GM12874 (cell line): ENCODE data around the gene PLA2G4D.

Source experiments
- CTCF ChIP-seq: IDR thresholded peaks from 2 replicates; pipeline ENCODE4 v1.5.1; 2011; ENCODE audit warnings: low read depth, mild to moderate bottlenecking, control low read depth, low read length, moderate library complexity; ENCODE audit not compliant: insufficient read depth

Gene PLA2G4D

GRCh38 chr15:42083605-42083908, 10.8 kb downstream of the PLA2G4D start:
- no peak for TF ChIP-seq CTCF

GRCh38 chr15:42082823-42083604, 11.3 kb downstream of the PLA2G4D start:
- no peak for TF ChIP-seq CTCF

GRCh38 chr15:42082141-42082540, 12.2 kb downstream of the PLA2G4D start:
- no peak for TF ChIP-seq CTCF

GRCh38 chr15:42080919-42081830, 13.2 kb downstream of the PLA2G4D start:
- TF ChIP-seq CTCF, result no peak

DNA sequence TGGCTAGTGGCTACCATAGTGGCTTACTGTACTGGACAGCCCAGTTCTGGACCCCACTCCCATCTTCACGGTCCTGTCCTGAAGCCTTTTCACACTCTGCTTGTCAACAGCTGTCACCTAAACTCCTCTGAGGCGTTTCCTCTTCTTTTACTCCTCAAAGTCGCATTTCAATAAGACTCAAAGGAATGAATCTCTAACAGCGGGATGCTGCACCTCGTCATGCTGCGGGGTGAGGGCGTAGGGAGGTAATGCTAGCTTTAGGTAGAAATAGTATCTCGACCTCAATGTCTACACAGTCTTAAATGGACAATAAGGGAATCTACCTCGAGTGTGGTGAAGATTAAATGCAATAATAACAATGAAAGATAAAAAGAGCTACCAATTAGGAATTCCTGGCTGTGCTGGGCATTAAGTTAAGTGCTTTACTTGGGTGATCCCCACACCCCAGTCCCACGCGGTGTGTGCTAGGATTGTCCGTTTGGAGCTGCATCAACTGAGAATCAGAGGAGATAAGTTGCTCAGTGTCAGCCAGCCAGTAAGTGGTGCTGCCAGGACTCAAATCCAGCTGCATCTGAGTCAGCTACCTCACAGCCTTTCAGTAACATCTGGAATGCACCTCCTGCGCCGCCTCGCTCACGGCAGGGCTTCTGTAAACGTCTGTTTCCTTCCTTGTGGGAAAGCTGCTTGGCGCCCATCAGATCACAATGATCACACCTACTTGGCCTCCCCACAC, 14.0 kb downstream of the PLA2G4D start:
- TF ChIP-seq CTCF, result no peak

DNA sequence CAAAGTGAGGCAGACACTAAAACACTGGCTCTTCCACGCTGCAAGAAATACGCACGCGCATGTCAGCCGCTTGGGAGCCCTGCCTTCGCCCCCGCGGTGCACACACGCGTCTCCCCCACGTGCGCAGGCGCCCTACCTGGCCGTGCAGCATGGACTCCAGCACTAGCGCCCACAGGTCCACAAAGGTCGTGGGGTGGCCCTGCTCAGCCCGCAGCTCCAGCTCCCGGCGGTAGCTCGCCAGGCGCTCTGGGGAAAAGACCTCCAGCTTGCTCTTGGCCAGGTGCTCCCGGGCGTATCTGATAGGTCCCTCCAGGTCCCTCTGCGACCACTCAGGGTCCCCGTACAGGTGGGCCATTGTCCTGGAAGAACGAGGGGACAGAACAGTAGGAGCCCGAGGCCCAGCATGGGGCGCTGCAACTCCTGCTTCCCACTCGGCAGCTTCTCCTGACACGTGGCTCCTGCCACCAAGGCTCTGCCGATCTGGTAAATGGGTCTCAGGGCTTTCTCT, 14.9 kb downstream of the PLA2G4D start:
- no peak for TF ChIP-seq CTCF

- TF ChIP-seq CTCF, result no peak
These were observed 15.5 kb downstream of the PLA2G4D start for GRCh38 chr15:42078903-42079302.
